NCI-H774 (cell line): ENCODE results near the gene PIK3CB.
A peak's percentile ranks its signal among the peaks of the same experiment; 100 is the strongest.
"Not testable (repeated sequence)": the region's sequence is repeated elsewhere in the genome, so short reads cannot be mapped to it uniquely, and the experiment has no call there.

Experiments used
- DNase-seq: peaks from one replicate; lab custom pipeline; 2025; lab: John Stamatoyannopoulos, UW

PIK3CB gene

DNA sequence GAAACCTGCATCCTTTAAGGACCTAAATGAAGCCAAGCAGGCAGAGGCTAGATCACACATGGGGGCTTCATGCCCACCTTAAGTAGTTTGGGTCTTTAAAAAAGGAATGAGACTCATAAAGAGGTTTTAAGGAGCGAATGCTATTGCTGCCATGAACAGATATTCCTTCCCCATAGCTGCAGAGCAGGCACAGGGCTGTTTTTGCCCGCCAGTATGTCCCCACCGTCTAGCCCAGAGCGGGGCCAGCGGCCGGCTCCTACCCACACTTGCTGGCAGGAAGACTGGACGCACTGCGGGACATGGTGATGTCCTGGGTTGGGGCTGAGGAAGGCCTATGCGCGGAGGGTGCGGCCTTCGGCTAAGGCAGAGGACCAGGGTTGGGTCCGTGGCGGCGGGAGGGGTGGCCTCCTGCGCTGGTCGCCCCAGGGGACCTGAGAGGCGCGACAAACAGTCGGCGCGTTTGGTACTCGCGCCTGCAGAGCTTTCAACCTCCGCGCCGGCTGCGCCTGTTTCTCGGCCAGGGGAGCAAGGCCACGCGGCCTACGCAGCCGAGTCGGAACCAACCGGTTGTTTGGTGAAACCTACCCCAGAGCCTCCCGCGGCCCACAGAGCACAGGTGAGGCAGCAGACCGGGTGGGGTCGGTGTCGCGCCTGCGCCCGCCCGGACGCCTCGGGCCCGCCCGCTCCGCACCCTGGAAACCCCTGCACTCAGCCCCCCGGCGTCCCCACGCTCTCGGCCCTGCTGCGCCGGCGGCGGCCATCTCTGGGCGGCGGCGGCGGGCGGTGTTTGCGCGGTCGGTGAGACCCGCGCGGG, 226.2 kb downstream of the PIK3CB start, which contains the start of gene FAIM:
Gene FAIM (plus strand): TSS at position 450 of the 814 bp plus-strand sequence. CDS start 10,956 bp downstream, outside the sequence.
- peak; percentile 70 for DNase-seq

DNA sequence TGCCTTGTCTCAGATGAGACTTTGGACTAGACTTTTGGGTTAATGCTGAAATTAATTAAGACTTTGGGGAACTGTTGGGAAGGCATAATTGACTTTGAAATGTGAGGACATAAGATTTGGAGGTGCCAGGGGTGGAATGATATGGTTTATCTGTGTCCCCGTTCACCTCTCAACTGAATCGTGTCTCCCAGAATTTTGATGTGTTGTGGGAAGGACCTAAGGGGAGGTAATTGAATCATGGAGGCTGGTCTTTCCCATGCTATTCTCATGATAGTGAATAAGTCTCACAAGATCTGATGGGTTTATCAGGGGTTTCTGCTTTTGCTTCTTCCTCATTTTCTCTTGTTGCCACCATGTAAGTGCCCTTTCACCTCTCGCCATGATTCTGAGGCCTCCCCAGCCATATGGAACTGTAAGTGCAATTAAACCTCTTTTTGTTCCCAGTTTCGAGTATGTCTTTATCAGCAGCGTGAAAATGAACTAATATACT, 230.6 kb downstream of the PIK3CB start:
- not testable (repeated sequence) for DNase-seq
